ENCODE results near the gene GPR35. TPM values are rescaled to one million over a fixed set of nuclear protein-coding genes. Genes with fewer than 3 reads are reported as not detected.
A peak's percentile ranks its signal among the peaks of the same experiment; 100 is the strongest.

Gene GPR35
- total and polyA plus RNA-seq, 2 of the 13 experiments (the other 11 are each of a cell fraction or from before 2014, with no cell fraction given): 27.1 to 44.2 TPM

- TF ChIP-seq PREB (CRISPR knock-in tag; IDR thresholded peaks at IDR 0.05) (no peak), ZNF121 (CRISPR knock-in tag; IDR thresholded peaks at IDR 0.05) (no peak), ZFYVE20 (CRISPR knock-in tag; IDR thresholded peaks at IDR 0.05; ENCODE audit: borderline replicate concordance, low read depth) (0 out of 2 replicates have a peak, but pooled peaks have one; percentile 16), ZUFSP (CRISPR knock-in tag; IDR thresholded peaks at IDR 0.05; ENCODE audit: borderline replicate concordance) (no peak), ZNF414 (CRISPR knock-in tag; IDR thresholded peaks at IDR 0.05) (no peak; the same call in 1 of the 2 replicates), MED8 (CRISPR knock-in tag; IDR thresholded peaks at IDR 0.05; ENCODE audit: insufficient replicate concordance) (peak; percentile 75), PRDM15 (CRISPR knock-in tag; IDR thresholded peaks at IDR 0.05) (no peak; the same call in 1 of the 2 replicates), ZNF773 (CRISPR knock-in tag; IDR thresholded peaks at IDR 0.05; ENCODE audit: borderline replicate concordance) (no peak; the same call in 1 of the 2 replicates), ELF1 (CRISPR knock-in tag; IDR thresholded peaks at IDR 0.05) (peak; percentile 96), MLX (CRISPR knock-in tag; IDR thresholded peaks at IDR 0.05) (no peak; the same call in 1 of the 2 replicates), ZNF83 (CRISPR knock-in tag; IDR thresholded peaks at IDR 0.05; ENCODE audit: borderline replicate concordance) (peak; percentile 85; the same call in 1 of the 2 replicates), CEBPG (CRISPR knock-in tag; IDR thresholded peaks at IDR 0.05) (no peak; the same call in 1 of the 2 replicates), ZNF788 (CRISPR knock-in tag; IDR thresholded peaks at IDR 0.05; ENCODE audit: borderline replicate concordance) (no peak; the same call in 1 of the 2 replicates), RERE (CRISPR knock-in tag; IDR thresholded peaks at IDR 0.05; ENCODE audit: low read depth) (no peak)
Measured at GRCh38 chr2:240586198-240586918, 38.9 kb upstream of the GPR35 start, which contains the start of gene CAPN10 (continued).
